ENCODE data around the gene SYP.

SYP gene

GRCh38 chrX:49214996-49215526, 15.1 kb upstream of the SYP start:
- DNase-seq = no peak

GRCh38 chrX:49214416-49214815, 14.4 kb upstream of the SYP start:
- DNase-seq = no peak

- DNase-seq = no peak
These were observed 12.9 kb upstream of the SYP start for GRCh38 chrX:49212861-49213260.

GRCh38 chrX:49212209-49212608, 12.2 kb upstream of the SYP start:
- no peak for DNase-seq

- no peak for DNase-seq
These were observed 11.1 kb upstream of the SYP start for GRCh38 chrX:49211074-49211473.

- no peak for DNase-seq
These were observed 10.4 kb upstream of the SYP start for GRCh38 chrX:49210406-49210805.

GRCh38 chrX:49209434-49210251, 9.7 kb upstream of the SYP start:
- DNase-seq = peak; percentile 45 to 65 (median 49)

GRCh38 chrX:49208399-49208798, 8.4 kb upstream of the SYP start:
- no peak for DNase-seq

- DNase-seq = no peak
These were observed 6.5 kb upstream of the SYP start for GRCh38 chrX:49206543-49206942.

GRCh38 chrX:49205443-49205842, 5.5 kb upstream of the SYP start:
- DNase-seq = no peak

GRCh38 chrX:49204709-49205108, 4.7 kb upstream of the SYP start:
- DNase-seq = no peak

- no peak for DNase-seq
These were observed 4.0 kb upstream of the SYP start for GRCh38 chrX:49204017-49204416.

- no peak for DNase-seq
These were observed 3.5 kb upstream of the SYP start for GRCh38 chrX:49203536-49203935.

- DNase-seq = no peak
These were observed 2.0 kb upstream of the SYP start for GRCh38 chrX:49202022-49202421.

GRCh38 chrX:49199315-49199595, 738 bp downstream of the SYP start:
- DNase-seq = no peak

- DNase-seq = no peak
These were observed 1.3 kb downstream of the SYP start for GRCh38 chrX:49198540-49199314.

- no peak for DNase-seq
These were observed 2.4 kb downstream of the SYP start for GRCh38 chrX:49197543-49198087.

- no peak for DNase-seq
These were observed 6.4 kb downstream of the SYP start for GRCh38 chrX:49193542-49193964.

GRCh38 chrX:49192722-49193328, 7.2 kb downstream of the SYP start:
- peak; percentile 35 to 58 (median 44) for DNase-seq

GRCh38 chrX:49191574-49192011, 8.4 kb downstream of the SYP start:
- no peak for DNase-seq

- DNase-seq = peak; percentile 93 to 97 (median 93)
These were observed 9.0 kb downstream of the SYP start for GRCh38 chrX:49190821-49191573.

- no peak for DNase-seq
These were observed 10.4 kb downstream of the SYP start for GRCh38 chrX:49189606-49190005.

All from suppressor macrophage treated with lipopolysaccharide for 1 hour (primary cell).